NCI-H69 (cell line): Measurements from ENCODE around the gene CYBB.

ENCODE experiments used
- DNase-seq: peaks from one replicate; lab custom pipeline; 2025; lab: John Stamatoyannopoulos, UW

The CYBB gene

DNA sequence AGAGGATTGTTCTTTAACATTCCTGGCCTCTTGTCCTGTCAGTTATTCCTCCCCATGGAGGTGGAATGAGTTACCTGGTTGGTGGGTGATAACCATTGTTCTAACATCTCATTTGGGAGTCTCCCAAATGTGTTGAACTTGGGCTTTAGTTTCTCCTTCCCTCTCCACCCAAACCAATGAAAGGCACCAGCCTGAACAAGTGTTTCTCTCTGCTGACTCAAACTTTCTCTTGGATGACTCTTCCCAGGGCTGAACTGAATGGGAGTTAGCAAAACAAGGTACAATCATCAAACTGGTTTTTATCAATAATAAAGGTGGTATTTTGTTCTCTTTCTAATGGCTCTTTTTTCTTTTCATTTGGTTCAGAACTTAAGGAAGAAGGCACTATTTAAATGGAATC is 64.8 kb downstream of the CYBB start:
- DNase-seq: no peak

DNA sequence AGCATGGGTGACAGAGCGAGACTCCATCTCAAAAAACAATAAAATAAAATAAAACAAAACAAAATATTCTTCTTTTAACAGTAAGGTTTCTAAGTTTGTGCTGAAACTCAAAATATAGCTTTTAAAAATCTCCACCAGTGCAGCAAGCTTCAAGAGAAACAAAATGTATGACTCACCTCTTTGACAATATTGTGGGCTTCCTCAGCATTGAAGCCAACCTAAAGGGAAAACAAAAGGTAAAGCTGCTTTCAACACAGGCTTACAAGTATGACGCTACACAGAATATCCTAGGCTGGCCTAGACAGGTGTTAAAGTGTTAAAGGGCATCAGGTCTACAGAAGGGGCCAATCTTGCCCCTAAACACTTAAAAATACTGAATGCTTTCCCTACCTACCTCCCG is 66.3 kb downstream of the CYBB start:
- peak; percentile 43 for DNase-seq

DNA sequence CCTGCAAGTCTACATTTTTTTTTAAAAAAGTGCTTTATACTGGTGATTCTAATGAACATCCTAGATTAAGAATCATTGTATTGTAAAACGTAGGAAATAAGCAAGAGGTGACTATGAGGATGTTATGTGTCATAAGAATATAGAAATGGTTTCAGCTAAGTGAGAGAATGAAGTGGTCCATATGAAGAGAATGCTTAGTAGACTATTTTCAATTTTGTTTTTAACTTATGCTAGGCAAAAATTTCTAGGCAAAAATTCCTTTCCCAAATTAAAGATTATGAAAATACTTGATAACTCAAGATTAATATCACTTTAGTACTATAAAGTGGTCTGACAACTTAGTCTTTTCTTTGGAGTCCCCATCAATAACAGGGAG is 66.7 kb downstream of the CYBB start:
- DNase-seq: no peak

DNA sequence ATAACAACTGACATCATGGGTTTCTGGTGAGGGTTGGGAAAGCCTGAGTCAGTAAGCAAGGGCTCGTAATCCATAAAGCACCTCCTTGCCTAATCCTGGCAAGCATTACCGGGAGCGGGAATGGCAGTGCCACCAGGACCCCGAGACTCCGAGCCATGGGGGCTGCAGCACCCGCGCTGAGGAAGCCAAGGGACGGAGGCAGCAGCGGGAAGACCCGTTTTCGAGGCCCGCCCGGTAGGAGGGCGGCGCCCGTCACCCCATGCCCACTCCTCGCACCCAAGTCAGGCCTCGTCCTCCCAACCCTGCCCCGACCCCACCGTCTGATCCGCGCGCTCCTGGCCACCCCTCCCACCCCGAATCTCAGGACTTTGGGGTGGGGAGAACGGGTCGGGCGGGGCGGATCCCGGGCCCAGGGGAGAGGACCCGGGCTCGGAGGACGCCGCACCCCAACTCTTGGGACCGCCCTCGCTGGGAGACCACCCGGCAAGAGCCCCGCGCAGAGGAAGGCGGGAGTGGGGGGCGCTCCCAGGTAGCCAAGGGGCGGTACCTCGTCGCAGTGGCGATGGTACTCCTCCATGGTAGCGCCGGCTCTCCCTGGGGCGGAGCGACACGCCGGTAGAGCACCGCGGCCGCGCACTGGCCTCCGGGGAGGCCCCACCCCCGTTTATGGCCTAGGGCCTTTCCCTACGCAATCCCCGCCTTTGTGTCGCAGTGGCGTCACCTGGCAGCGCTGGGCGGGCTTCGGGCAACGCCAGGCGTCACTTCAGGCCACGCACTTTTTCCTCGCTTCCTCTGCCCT is 67.3 kb downstream of the CYBB start, which contains the start of gene DYNLT3:
TSS of gene DYNLT3 (minus strand) at position 638 of the 799 bp plus-strand sequence. CDS start at position 577, 61 bp downstream.
- DNase-seq: peak; percentile 96

DNA sequence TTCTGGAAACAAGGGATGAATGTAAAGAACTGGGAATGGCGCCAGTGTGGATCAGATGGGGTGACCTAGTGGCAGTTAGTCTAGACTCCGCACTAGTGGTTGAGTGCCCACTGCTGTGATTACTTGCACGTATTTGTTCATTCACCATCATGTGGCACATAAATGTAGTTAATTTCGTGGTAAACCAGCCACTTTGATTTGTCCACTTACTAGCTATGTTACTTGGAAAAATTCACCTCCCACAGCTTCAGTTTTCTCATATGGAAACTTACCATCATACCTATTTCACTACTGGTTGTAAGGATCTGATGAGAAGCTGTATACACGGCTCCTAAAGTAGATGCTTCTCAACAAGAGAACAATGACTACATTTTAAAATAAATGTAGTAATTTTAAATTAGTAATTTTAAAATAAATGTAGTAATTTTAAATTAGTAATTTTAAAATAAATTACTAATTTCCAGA is 67.9 kb downstream of the CYBB start:
- DNase-seq: no peak

DNA sequence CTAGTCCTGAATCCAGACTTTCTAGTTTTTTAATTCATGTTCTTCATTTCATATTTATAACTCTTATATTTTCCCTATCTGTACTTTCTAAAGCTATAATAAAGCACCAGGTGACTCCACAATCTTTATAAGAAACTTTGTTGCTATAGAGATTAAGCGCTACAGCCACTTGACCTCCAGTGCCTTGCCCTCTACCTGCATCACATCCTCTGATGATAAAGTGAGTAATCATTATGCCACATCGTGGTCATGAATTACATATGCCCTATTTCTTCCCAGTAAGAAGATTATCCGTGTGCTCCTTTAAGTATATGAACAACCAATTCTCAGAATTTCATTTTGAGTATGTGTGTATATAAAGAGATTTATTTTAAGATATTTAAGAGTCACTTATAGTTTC is 74.3 kb downstream of the CYBB start:
- no peak for DNase-seq

DNA sequence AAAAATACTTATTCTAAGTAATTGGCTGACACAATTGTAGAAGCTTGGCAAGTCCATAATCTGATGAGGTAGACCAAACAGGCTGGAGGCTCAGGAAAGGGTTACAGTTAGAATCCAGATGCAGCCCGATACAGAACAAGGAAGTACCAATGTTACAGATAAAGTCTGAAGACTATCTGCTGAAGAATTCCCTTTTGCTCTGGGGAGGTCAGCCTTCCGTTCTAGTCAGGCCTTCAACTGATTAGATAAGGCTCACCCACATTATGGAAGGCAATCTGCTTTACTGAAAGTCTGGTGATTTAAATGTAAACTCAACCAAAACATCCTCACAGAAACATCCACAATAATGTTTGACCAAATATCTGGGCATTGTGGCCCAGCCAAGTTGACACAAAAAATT is 74.9 kb downstream of the CYBB start:
- no peak for DNase-seq

DNA sequence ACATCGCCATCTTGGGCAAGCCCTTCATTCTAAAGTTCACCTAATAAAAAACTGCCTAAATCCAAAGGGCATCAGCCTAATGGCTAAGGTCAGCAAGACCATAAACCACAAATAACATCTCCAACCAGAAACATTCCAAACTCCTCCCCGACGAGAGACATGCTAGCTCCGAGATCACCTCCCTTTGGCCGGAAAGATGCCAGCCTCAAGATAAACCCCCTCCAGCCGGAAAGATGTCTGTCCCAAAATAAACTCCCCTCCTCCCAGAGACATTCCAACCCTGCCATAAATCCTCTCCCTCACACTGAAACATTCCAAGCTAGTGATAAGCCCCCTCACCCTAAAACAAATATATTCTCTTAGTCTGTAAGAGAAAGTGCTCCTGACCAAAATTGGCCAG is 80.9 kb downstream of the CYBB start:
- no peak for DNase-seq

DNA sequence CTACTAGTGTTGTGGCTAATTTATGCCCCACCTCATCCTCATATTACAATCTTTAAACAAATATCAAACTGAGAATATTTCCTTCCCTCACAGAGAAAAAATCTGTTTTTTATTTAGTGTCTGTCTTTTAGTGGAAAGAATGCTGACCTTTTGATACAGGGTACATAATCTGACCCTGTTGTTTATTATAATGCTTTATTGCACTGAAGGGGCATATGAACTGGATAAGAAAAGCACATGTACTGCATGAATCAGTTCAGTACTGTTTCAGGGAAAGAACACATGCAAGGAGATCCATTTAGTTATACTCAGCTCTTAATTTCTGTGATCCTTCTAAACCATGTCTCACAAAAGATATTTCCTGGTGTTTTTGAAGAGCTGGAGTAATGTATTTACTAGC is 83.0 kb downstream of the CYBB start:
- no peak for DNase-seq
